Thoracic aorta (tissue), 2 donors: Measurements from ENCODE around the gene ALK. TPM values are rescaled to one million over a fixed set of nuclear protein-coding genes. Genes with fewer than 3 reads are reported as not detected.

Source experiments
- ATAC-seq: fragments of 150-250 bp; one replicate; pipeline ENCODE4 v1.8.0; 2017; ENCODE audit warnings: low read depth; ENCODE audit not compliant: insufficient number of reproducible peaks, low FRiP score
- DNase-seq: peaks from one replicate; pipeline ENCODE4 v3.0.0-alpha.2; 2020; ENCODE audit warnings: low spot score
- H3K27ac ChIP-seq, 2 donors: fragments of 200-600 bp; sonication (generic); 1 replicate in 1 of 2; 2 replicates in 1 of 2; pipeline ENCODE4 v1.5.1; 2016; ENCODE audit warnings: mild to moderate bottlenecking in 2 of 2, moderate library complexity in 2 of 2
- H3K27me3 ChIP-seq: fragments of 200-600 bp; sonication (generic); replicated peaks from 2 replicates; pipeline ENCODE4 v1.6.0; 2016; ENCODE audit warnings: mild to moderate bottlenecking; ENCODE audit not compliant: insufficient read depth
- H3K36me3 ChIP-seq: fragments of 200-600 bp; sonication (generic); one replicate; pipeline ENCODE4 v1.5.1; 2016
- H3K4me1 ChIP-seq, 2 donors: fragments of 200-600 bp; sonication (generic); 1 replicate in 1 of 2; 2 replicates in 1 of 2; pipeline versions ENCODE4 v1.5.1 to v1.6.0; 2016; ENCODE audit warnings: low read depth in 2 of 2, mild to moderate bottlenecking in 1 of 2; ENCODE audit not compliant: control insufficient read depth in 1 of 2
- H3K4me3 ChIP-seq: fragments of 200-600 bp; sonication (generic); 2 replicates; pipeline ENCODE4 v1.5.1; 2016; ENCODE audit warnings: mild to moderate bottlenecking
- H3K9me3 ChIP-seq: fragments of 200-600 bp; sonication (generic); 2 replicates; pipeline ENCODE4 v1.5.1; 2016
- total RNA-seq, 2 donors: library from RNA; depleted of rRNA; stranded (reverse); fragments of >200 nt; gene quantifications; one replicate each; pipeline versions ENCODE4 v1.1.0 to v1.2.3, GENCODE V29; 2016
- TF ChIP-seq, protein P1 (sequence below): fragments of 200-600 bp; sonication (generic); IDR thresholded peaks from one replicate; pipeline ENCODE4 v1.5.1; 2019; ENCODE audit warnings: antibody characterized with exemption

The ALK gene
- total RNA-seq, 2 donors from 2014 or later: 2.0 TPM; not detected in 1

DNA sequence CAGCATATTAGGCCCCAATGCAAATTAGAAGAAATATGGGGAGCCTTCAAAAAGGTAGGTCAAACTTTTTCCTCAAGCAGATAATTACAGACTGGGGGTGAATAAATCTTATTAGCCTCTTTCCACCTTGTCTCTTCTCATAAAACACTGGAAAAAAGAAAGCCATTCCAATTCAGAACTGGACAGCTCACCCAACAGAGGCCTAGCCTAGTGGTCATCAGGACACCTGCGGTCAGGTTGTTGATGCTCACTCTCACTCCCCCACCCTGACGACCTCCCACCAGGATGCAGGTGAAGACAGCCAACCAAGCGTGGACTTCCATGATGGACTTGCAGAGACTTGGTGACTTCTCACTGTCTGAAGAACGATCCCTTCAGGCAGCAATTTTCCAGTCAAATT lies 207.1 kb downstream of the ALK start:
- DNase-seq (no peak), ATAC-seq (no peak)
- no peaks in the 10 kb centered on the region for H3K27me3 ChIP-seq
- H3K36me3 ChIP-seq: no peaks in the 10 kb centered on the region
- no peaks in the 10 kb centered on the region for H3K4me1 ChIP-seq
- H3K4me3 ChIP-seq: no peak overlapping the region
- H3K9me3 ChIP-seq: no peaks in the 10 kb centered on the region
- TF ChIP-seq, protein P1, sequence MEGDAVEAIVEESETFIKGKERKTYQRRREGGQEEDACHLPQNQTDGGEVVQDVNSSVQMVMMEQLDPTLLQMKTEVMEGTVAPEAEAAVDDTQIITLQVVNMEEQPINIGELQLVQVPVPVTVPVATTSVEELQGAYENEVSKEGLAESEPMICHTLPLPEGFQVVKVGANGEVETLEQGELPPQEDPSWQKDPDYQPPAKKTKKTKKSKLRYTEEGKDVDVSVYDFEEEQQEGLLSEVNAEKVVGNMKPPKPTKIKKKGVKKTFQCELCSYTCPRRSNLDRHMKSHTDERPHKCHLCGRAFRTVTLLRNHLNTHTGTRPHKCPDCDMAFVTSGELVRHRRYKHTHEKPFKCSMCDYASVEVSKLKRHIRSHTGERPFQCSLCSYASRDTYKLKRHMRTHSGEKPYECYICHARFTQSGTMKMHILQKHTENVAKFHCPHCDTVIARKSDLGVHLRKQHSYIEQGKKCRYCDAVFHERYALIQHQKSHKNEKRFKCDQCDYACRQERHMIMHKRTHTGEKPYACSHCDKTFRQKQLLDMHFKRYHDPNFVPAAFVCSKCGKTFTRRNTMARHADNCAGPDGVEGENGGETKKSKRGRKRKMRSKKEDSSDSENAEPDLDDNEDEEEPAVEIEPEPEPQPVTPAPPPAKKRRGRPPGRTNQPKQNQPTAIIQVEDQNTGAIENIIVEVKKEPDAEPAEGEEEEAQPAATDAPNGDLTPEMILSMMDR: no peak
- no peak overlapping the region for H3K27ac ChIP-seq

DNA sequence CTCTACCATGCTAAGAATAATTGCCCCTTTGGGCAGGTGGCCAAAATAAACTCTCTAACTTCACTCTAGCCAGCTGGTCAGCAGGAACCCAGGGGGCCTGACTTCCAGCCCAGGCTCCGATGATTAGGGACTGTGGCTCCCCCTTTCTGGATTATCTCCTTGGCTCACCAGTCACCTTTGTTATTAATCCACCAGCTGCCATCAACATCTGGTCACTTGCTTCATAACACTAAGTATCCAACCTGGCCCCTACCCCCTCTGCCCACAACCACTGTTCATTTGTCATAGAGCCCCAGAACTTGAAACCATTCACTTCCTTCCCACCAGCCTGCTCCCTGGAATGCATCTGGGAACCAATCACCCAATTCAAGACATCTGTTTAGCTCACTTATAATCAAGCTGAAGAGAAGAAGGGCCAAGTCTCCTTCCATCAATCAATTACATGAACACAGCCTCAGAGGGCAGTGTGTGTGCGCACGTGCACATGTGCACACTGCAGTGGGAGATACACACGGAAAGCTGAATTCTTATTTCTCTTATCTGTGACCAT lies 215.1 kb downstream of the ALK start:
- DNase-seq (no peak), ATAC-seq (no peak)
- Histone ChIP-seq H3K9me3 (no peaks in the 10 kb centered on the region), H3K4me3 (no peak overlapping the region), H3K27me3 (no peaks in the 10 kb centered on the region), H3K36me3 (no peaks in the 10 kb centered on the region), H3K27ac (no peak overlapping the region), H3K4me1 (no peaks in the 10 kb centered on the region)
- TF ChIP-seq, protein P1: no peak

DNA sequence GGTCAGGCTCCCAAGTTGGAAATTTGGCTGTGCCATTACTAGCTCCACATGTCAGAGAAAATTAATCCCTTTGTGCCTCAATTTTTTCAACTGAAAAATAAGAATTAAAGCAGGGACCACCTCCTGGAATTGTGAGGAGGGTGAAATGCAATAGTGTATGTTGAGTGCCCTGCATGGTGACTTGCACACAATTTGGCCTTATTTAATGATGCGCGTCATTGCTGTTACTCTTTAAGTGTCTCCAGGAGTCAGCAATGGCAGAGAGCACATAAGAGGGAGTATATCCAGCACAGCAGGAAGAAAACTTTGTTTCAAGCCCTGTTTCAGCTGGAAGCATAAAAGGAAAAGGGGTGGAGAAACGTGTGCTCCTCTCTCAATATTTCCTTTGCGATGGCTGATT lies 215.8 kb downstream of the ALK start:
- Histone ChIP-seq H3K4me3 (no peak overlapping the region), H3K27ac (no peak overlapping the region), H3K36me3 (no peaks in the 10 kb centered on the region), H3K9me3 (no peaks in the 10 kb centered on the region), H3K4me1 (no peaks in the 10 kb centered on the region), H3K27me3 (no peaks in the 10 kb centered on the region)
- TF ChIP-seq, protein P1: no peak
- ATAC-seq: no peak
- DNase-seq: no peak

DNA sequence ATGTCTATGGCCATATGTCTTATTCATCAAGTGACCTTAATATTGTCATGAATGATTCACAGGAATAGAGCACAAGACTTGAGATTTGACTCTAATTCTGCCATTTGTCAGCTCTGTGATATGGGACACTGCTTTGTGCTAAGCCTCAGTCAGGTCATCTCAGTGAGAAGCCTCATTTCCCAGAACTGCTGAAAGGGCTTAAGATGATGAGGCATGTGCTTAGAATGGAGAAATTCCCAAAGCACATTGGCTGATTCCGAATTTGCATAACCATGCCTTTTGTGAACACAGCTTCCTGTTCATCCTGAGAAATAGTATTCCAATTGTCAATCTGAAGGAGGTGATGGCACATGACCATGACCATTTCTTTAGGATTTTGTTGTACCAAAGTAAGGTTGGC lies 218.1 kb downstream of the ALK start:
- Histone ChIP-seq H3K36me3 (no peaks in the 10 kb centered on the region), H3K4me1 (no peaks in the 10 kb centered on the region), H3K9me3 (no peaks in the 10 kb centered on the region), H3K27ac (no peak overlapping the region), H3K27me3 (no peaks in the 10 kb centered on the region), H3K4me3 (no peak overlapping the region)
- TF ChIP-seq, protein P1: no peak
- ATAC-seq (no peak), DNase-seq (no peak)

DNA sequence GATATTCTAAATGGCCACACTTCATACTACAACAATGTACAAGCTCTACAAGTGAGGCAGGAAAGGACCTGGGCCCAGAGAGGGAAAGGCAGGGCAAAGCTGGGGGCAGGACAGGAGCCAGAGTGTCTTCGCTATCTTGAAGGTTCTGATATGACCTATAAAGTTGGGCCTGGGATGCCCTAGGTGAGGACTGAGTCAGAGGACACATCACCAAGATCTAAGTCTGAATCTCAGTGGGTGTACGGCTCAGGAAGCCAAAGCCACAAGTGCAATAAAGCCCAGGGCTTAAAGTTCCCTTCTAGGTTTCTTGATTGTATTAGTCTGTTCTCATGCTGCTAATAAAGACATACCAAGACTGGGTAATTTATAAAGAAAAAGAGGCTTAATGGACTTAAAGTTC lies 219.1 kb downstream of the ALK start:
- DNase-seq (no peak), ATAC-seq (no peak)
- H3K4me1 ChIP-seq: no peaks in the 10 kb centered on the region
- H3K27me3 ChIP-seq: no peaks in the 10 kb centered on the region
- H3K4me3 ChIP-seq: no peak overlapping the region
- TF ChIP-seq, protein P1: no peak
- H3K36me3 ChIP-seq: no peaks in the 10 kb centered on the region
- H3K27ac ChIP-seq: no peak overlapping the region
- no peaks in the 10 kb centered on the region for H3K9me3 ChIP-seq
